Right hindlimb (tissue), 1 donor: Measurements from ENCODE around the gene RNF11.
"Not testable (repeated sequence)": the region's sequence is repeated elsewhere in the genome, so short reads cannot be mapped to it uniquely, and the experiment has no call there.

Experiments used
- DNase-seq: peaks from one replicate; pipeline ENCODE4 v3.0.0-alpha.2; 2018

RNF11 gene

GRCh38 chr1:51235673-51236530, at the start of gene RNF11:
RNF11 (plus strand) TSS chr1:51236273; CDS start chr1:51236757, 484 bp downstream.
- peak; percentile 96 for DNase-seq

- no peak for DNase-seq
Observed at GRCh38 chr1:51188230-51188629, 47.8 kb upstream of the RNF11 start.

GRCh38 chr1:51189421-51190073, 46.5 kb upstream of the RNF11 start:
- peak; percentile 35 for DNase-seq

- no peak for DNase-seq
Observed at GRCh38 chr1:51190961-51191360, 45.1 kb upstream of the RNF11 start.

- DNase-seq = peak; percentile 44
Observed at GRCh38 chr1:51192213-51192843, 43.7 kb upstream of the RNF11 start.

GRCh38 chr1:51193564-51193963, 42.5 kb upstream of the RNF11 start:
- DNase-seq = no peak

GRCh38 chr1:51203121-51203873, 32.8 kb upstream of the RNF11 start:
- no peak for DNase-seq

- DNase-seq = no peak
Observed at GRCh38 chr1:51203874-51204245, 32.2 kb upstream of the RNF11 start.

- no peak for DNase-seq
Observed at GRCh38 chr1:51210055-51210454, 26.0 kb upstream of the RNF11 start.

GRCh38 chr1:51210676-51211075, 25.4 kb upstream of the RNF11 start:
- DNase-seq = no peak

GRCh38 chr1:51214615-51215131, 21.4 kb upstream of the RNF11 start:
- DNase-seq = no peak

GRCh38 chr1:51215169-51215568, 20.9 kb upstream of the RNF11 start:
- DNase-seq = no peak

GRCh38 chr1:51216631-51217030, 19.4 kb upstream of the RNF11 start:
- DNase-seq = no peak

GRCh38 chr1:51217101-51217500, 19.0 kb upstream of the RNF11 start:
- DNase-seq = no peak

GRCh38 chr1:51218570-51218969, 17.5 kb upstream of the RNF11 start:
- DNase-seq = no peak

GRCh38 chr1:51219022-51219421, 17.1 kb upstream of the RNF11 start:
- DNase-seq = no peak

GRCh38 chr1:51221529-51221928, 14.5 kb upstream of the RNF11 start:
- not testable (repeated sequence) for DNase-seq

GRCh38 chr1:51222136-51222787, 13.8 kb upstream of the RNF11 start:
- DNase-seq = no peak

- no peak for DNase-seq
Observed at GRCh38 chr1:51222809-51223208, 13.3 kb upstream of the RNF11 start.

GRCh38 chr1:51224255-51224654, 11.8 kb upstream of the RNF11 start:
- DNase-seq = no peak

GRCh38 chr1:51227231-51227960, 8.7 kb upstream of the RNF11 start:
- not testable (repeated sequence) for DNase-seq

- DNase-seq = not testable (repeated sequence)
Observed at GRCh38 chr1:51228471-51228870, 7.6 kb upstream of the RNF11 start.
